Liver (tissue), 3 donors: ENCODE data around the gene MAGEC1.

Source experiments
- EGR1 ChIP-seq, 2 donors: IDR thresholded peaks; 2 replicates each; pipeline ENCODE4 v1.6.1; 2016 to 2018; ENCODE audit warnings: antibody characterized with exemption in 2 of 2, low read depth in 2 of 2
- FOXA1 ChIP-seq: IDR thresholded peaks from 2 replicates; pipeline ENCODE4 v1.6.1; 2016; ENCODE audit warnings: antibody characterized with exemption
- GABPA ChIP-seq, 2 donors: IDR thresholded peaks in 1 of 2; conservative IDR thresholded peaks in 1 of 2; 2 replicates each; pipeline ENCODE4 v1.6.1; 2016; ENCODE audit warnings: antibody characterized with exemption in 2 of 2, mild to moderate bottlenecking in 1 of 2, moderate library complexity in 1 of 2
- JUND ChIP-seq, 2 donors: IDR thresholded peaks; 2 replicates each; pipeline ENCODE4 v1.6.1; 2016; ENCODE audit warnings: antibody characterized with exemption in 2 of 2
- NR2F2 ChIP-seq: IDR thresholded peaks from 2 replicates; pipeline ENCODE4 v1.6.1; 2016; ENCODE audit warnings: antibody characterized with exemption
- RAD21 ChIP-seq, 2 donors: IDR thresholded peaks; 2 replicates each; pipeline ENCODE4 v1.6.1; 2016; ENCODE audit warnings: antibody characterized with exemption in 2 of 2, mild to moderate bottlenecking in 2 of 2
- REST ChIP-seq: IDR thresholded peaks from 2 replicates; pipeline ENCODE4 v1.6.1; 2016; ENCODE audit warnings: antibody characterized with exemption, mild to moderate bottlenecking
- SP1 ChIP-seq: IDR thresholded peaks from 2 replicates; pipeline ENCODE4 v1.6.1; 2018; ENCODE audit warnings: antibody characterized with exemption, mild to moderate bottlenecking
- TAF1 ChIP-seq: conservative IDR thresholded peaks from 2 replicates; pipeline ENCODE4 v1.6.1; 2016; ENCODE audit warnings: antibody characterized with exemption, mild to moderate bottlenecking
- YY1 ChIP-seq: IDR thresholded peaks from 2 replicates; pipeline ENCODE4 v1.6.1; 2016; ENCODE audit warnings: antibody characterized with exemption, mild to moderate bottlenecking
- TF ChIP-seq, protein P1 (sequence below): fragments of 150-350 bp; IDR thresholded peaks from 2 replicates; pipeline ENCODE4 v1.5.1; 2017; ENCODE audit warnings: improper control_type of control experiment, low read depth, low read length; ENCODE audit not compliant: missing input control
- TF ChIP-seq, protein P2 (sequence below): IDR thresholded peaks from 2 replicates; pipeline ENCODE4 v1.6.1; 2016; ENCODE audit warnings: antibody characterized with exemption
- TF ChIP-seq, protein P3 (sequence below): IDR thresholded peaks from 2 replicates; pipeline ENCODE4 v1.6.1; 2016; ENCODE audit warnings: antibody characterized with exemption
- donor health status: healthy.
- donor health status: healthy.

DNA sequence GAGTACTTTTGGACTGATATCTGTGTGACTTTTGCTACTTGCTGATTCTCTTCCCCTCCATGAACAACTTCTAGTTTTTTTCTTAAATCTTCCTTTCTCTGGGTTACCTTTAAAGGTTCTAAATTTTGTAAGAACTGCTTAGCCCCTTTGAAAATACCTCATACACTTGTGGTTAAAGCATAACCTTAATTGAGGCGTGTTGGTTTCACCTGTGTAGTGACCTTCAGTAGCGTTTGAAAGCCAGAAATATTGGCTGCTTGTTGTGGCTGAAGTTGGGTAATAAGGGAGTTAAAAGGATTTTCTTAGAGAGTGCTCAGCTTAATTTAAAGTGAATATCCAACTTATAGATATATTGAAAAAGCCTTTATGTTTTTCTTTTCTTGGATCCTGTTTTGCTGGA is 32.0 kb downstream of the MAGEC1 start:
- TF ChIP-seq, protein P1, sequence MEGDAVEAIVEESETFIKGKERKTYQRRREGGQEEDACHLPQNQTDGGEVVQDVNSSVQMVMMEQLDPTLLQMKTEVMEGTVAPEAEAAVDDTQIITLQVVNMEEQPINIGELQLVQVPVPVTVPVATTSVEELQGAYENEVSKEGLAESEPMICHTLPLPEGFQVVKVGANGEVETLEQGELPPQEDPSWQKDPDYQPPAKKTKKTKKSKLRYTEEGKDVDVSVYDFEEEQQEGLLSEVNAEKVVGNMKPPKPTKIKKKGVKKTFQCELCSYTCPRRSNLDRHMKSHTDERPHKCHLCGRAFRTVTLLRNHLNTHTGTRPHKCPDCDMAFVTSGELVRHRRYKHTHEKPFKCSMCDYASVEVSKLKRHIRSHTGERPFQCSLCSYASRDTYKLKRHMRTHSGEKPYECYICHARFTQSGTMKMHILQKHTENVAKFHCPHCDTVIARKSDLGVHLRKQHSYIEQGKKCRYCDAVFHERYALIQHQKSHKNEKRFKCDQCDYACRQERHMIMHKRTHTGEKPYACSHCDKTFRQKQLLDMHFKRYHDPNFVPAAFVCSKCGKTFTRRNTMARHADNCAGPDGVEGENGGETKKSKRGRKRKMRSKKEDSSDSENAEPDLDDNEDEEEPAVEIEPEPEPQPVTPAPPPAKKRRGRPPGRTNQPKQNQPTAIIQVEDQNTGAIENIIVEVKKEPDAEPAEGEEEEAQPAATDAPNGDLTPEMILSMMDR, result no peak
- no peak for TF ChIP-seq SP1
- TF ChIP-seq GABPA (IDR thresholded peaks at IDR 0.05 in 1 of 2, conservative IDR thresholded peaks at IDR 0.05 in 1 of 2), result no peak
- TF ChIP-seq REST, result no peak
- no peak for TF ChIP-seq FOXA1
- TF ChIP-seq, protein P2, sequence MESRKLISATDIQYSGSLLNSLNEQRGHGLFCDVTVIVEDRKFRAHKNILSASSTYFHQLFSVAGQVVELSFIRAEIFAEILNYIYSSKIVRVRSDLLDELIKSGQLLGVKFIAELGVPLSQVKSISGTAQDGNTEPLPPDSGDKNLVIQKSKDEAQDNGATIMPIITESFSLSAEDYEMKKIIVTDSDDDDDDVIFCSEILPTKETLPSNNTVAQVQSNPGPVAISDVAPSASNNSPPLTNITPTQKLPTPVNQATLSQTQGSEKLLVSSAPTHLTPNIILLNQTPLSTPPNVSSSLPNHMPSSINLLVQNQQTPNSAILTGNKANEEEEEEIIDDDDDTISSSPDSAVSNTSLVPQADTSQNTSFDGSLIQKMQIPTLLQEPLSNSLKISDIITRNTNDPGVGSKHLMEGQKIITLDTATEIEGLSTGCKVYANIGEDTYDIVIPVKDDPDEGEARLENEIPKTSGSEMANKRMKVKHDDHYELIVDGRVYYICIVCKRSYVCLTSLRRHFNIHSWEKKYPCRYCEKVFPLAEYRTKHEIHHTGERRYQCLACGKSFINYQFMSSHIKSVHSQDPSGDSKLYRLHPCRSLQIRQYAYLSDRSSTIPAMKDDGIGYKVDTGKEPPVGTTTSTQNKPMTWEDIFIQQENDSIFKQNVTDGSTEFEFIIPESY, result no peak
- TF ChIP-seq YY1, result no peak
- no peak for TF ChIP-seq RAD21 (IDR thresholded peaks at IDR 0.05)
- no peak for TF ChIP-seq TAF1
- TF ChIP-seq, protein P3, sequence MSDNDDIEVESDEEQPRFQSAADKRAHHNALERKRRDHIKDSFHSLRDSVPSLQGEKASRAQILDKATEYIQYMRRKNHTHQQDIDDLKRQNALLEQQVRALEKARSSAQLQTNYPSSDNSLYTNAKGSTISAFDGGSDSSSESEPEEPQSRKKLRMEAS, result no peak
- TF ChIP-seq NR2F2, result no peak
- no peak for TF ChIP-seq JUND (IDR thresholded peaks at IDR 0.05)
- TF ChIP-seq EGR1 (IDR thresholded peaks at IDR 0.05; ENCODE audit: low read depth in 2 of 2), result no peak
